ENCODE results near the gene HTR2C. TPM values are rescaled to one million over a fixed set of nuclear protein-coding genes. Genes with fewer than 3 reads are reported as not detected.

Gene HTR2C
- total and polyA plus RNA-seq, 2 of the 4 experiments (the other 2 are of a cell fraction): not detected

DNA sequence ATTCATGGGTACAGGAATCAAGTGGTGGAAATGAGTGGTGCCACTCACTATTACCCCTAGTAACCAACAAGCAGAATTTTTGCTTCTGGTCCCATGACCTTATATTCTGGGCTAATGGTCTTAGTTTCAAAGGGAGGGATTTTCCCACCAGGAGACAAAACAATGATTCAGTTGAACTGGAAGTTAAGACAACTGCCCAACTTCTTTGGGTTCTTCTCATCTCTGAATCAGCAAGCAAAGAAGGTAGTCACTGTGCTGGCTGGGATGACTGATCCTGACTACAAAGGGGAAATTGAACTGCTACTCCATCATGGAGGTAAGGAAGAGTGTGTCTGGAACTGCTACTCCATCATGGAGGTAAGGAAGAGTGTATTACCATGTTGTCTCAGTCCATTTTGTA is 346.3 kb downstream of the HTR2C start:
- H4K8ac ChIP-seq (ENCODE audit: low read depth in 2 of 2, low read length in 2 of 2): no peak overlapping the region
- H3K9ac ChIP-seq (ENCODE audit: low read depth, low read length): no peak overlapping the region
- no peak overlapping the region for H2AFZ ChIP-seq (replicated peaks; ENCODE audit: low read length, poor library complexity)
- no peak overlapping the region for H4K91ac ChIP-seq (ENCODE audit: insufficient read depth, low read depth, low read length)
- no peak overlapping the region for H3K18ac ChIP-seq (ENCODE audit: low read depth, low read length)
- no peak overlapping the region for H3K4me3 ChIP-seq (ENCODE audit: insufficient read depth, low read depth, low read length)
- no peak overlapping the region for H3K14ac ChIP-seq (replicated peaks; ENCODE audit: low read depth, low read length)
- ChIA-PET POLR2A (ENCODE audit: unreplicated experiment) (no interaction called here), CTCF (no interaction called here)
- H2BK5ac ChIP-seq (ENCODE audit: low read depth, low read length, poor library complexity, severe bottlenecking): no peak overlapping the region
- no peak overlapping the region for H3K27ac ChIP-seq (ENCODE audit: insufficient read depth, low read length)
- no TSS peak for BruUV-seq (replicated peaks)
- TF ChIP-seq RAD21 (IDR thresholded peaks at IDR 0.05; ENCODE audit: low read length) (no peak), NFE2L2 (IDR thresholded peaks at IDR 0.05; ENCODE audit: low read depth, low read length) (no peak), RCOR1 (IDR thresholded peaks at IDR 0.05; ENCODE audit: insufficient replicate concordance, low read length) (no peak), POLR2A (IDR thresholded peaks at IDR 0.05; ENCODE audit: low read depth, low read length) (no peak), MAFK (IDR thresholded peaks at IDR 0.05; ENCODE audit: low read depth, low read length) (no peak), SMC3 (IDR thresholded peaks at IDR 0.05; ENCODE audit: low read depth, low read length) (no peak), MXI1 (IDR thresholded peaks at IDR 0.05; ENCODE audit: borderline replicate concordance, low read depth, low read length) (no peak), CEBPB (IDR thresholded peaks at IDR 0.05; ENCODE audit: low read depth, low read length) (no peak), RFX5 (IDR thresholded peaks at IDR 0.05; ENCODE audit: low read depth, low read length) (no peak), BHLHE40 (IDR thresholded peaks at IDR 0.05; ENCODE audit: low read depth, low read length) (no peak)
- TF ChIP-seq, protein P1, sequence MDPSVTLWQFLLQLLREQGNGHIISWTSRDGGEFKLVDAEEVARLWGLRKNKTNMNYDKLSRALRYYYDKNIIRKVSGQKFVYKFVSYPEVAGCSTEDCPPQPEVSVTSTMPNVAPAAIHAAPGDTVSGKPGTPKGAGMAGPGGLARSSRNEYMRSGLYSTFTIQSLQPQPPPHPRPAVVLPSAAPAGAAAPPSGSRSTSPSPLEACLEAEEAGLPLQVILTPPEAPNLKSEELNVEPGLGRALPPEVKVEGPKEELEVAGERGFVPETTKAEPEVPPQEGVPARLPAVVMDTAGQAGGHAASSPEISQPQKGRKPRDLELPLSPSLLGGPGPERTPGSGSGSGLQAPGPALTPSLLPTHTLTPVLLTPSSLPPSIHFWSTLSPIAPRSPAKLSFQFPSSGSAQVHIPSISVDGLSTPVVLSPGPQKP (IDR thresholded peaks at IDR 0.05; ENCODE audit: borderline replicate concordance, low read depth, low read length): no peak
- TF ChIP-seq, protein P2, sequence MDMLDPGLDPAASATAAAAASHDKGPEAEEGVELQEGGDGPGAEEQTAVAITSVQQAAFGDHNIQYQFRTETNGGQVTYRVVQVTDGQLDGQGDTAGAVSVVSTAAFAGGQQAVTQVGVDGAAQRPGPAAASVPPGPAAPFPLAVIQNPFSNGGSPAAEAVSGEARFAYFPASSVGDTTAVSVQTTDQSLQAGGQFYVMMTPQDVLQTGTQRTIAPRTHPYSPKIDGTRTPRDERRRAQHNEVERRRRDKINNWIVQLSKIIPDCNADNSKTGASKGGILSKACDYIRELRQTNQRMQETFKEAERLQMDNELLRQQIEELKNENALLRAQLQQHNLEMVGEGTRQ (IDR thresholded peaks at IDR 0.05; ENCODE audit: low read depth, low read length): no peak
- no peak overlapping the region for H2BK120ac ChIP-seq (ENCODE audit: low read depth, low read length)
- intact Hi-C loops (cut with micrococcal nuclease): no loop called here
- no peaks in the 10 kb centered on the region for H4K20me1 ChIP-seq (ENCODE audit: insufficient read depth, low read length)
- peaks cover 8% of the 10 kb centered on the region for H3K9me3 ChIP-seq (ENCODE audit: control insufficient read depth, insufficient read depth, low read length)
- no peaks in the 10 kb centered on the region for H3K79me1 ChIP-seq (ENCODE audit: low read depth in 1 of 2, low read length in 2 of 2)
- H3K9me1 ChIP-seq (ENCODE audit: insufficient read depth, low read length): no peaks in the 10 kb centered on the region
- H2BK20ac ChIP-seq (ENCODE audit: low read depth, low read length): no peak overlapping the region
- H3K23ac ChIP-seq (ENCODE audit: low read depth, low read length): no peak overlapping the region
- no peak overlapping the region for H3K4ac ChIP-seq (ENCODE audit: low read depth, low read length)
- no peak overlapping the region for H4K5ac ChIP-seq (ENCODE audit: low read depth, low read length)
- in situ Hi-C loops (cut with MboI; ENCODE audit: low sequenced_read_pairs): no loop called here
- no peak overlapping the region for H2AK5ac ChIP-seq (ENCODE audit: low read depth, low read length)
- H3K4me2 ChIP-seq (ENCODE audit: low read depth, low read length): no peak overlapping the region
- H3K27me3 ChIP-seq (ENCODE audit: control insufficient read depth, insufficient read depth, low read length): no peaks in the 10 kb centered on the region; the same call in none of the 2 replicates
- no peak overlapping the region for H2AK9ac ChIP-seq (replicated peaks; ENCODE audit: low read depth, low read length, poor library complexity)
- H3K56ac ChIP-seq (ENCODE audit: extremely low read depth, insufficient read depth, low read length): no peak overlapping the region
- H3K4me1 ChIP-seq (ENCODE audit: control insufficient read depth, insufficient read depth, low read length): no peaks in the 10 kb centered on the region
- no peaks in the 10 kb centered on the region for H3K36me3 ChIP-seq (ENCODE audit: control insufficient read depth, insufficient read depth, low read length)
- H2BK15ac ChIP-seq (ENCODE audit: low read depth, low read length): no peak overlapping the region
- DNase-seq (no peak), ATAC-seq (ENCODE audit: low read depth) (no peak)
- dilution Hi-C loops (cut with HindIII; ENCODE audit: low sequenced_read_pairs, unreplicated experiment): no loop called here
